Measurements from ENCODE around the gene CTTNBP2NL.

GRCh38 chr1:112431038-112431437, 35.0 kb downstream of the CTTNBP2NL start:
- TF ChIP-seq, protein P1, sequence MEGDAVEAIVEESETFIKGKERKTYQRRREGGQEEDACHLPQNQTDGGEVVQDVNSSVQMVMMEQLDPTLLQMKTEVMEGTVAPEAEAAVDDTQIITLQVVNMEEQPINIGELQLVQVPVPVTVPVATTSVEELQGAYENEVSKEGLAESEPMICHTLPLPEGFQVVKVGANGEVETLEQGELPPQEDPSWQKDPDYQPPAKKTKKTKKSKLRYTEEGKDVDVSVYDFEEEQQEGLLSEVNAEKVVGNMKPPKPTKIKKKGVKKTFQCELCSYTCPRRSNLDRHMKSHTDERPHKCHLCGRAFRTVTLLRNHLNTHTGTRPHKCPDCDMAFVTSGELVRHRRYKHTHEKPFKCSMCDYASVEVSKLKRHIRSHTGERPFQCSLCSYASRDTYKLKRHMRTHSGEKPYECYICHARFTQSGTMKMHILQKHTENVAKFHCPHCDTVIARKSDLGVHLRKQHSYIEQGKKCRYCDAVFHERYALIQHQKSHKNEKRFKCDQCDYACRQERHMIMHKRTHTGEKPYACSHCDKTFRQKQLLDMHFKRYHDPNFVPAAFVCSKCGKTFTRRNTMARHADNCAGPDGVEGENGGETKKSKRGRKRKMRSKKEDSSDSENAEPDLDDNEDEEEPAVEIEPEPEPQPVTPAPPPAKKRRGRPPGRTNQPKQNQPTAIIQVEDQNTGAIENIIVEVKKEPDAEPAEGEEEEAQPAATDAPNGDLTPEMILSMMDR (IDR thresholded peaks at IDR 0.05) = no peak
- TF ChIP-seq POLR2AphosphoS5 (IDR thresholded peaks at IDR 0.05) (no peak), POLR2A (IDR thresholded peaks at IDR 0.05) (no peak), EP300 (IDR thresholded peaks at IDR 0.05) (no peak)

Measured in gastroesophageal sphincter (tissue), 3 donors.